Hepatocyte (in vitro differentiated cells): Measurements from ENCODE around the gene DCAF6.

Source experiments
- EZH2 ChIP-seq: fragments of 200-600 bp; sonication (generic); IDR thresholded peaks from 2 replicates; pipeline ENCODE4 v1.6.1; 2016; ENCODE audit warnings: antibody characterized with exemption, mild to moderate bottlenecking, borderline replicate concordance
- EZH2phosphoT487 ChIP-seq: fragments of 200-600 bp; sonication (generic); IDR thresholded peaks from one replicate; pipeline ENCODE4 v1.6.1; 2018; ENCODE audit warnings: antibody characterized with exemption, mild to moderate bottlenecking, low read depth, moderate library complexity; ENCODE audit not compliant: unreplicated experiment, severe bottlenecking

DNA sequence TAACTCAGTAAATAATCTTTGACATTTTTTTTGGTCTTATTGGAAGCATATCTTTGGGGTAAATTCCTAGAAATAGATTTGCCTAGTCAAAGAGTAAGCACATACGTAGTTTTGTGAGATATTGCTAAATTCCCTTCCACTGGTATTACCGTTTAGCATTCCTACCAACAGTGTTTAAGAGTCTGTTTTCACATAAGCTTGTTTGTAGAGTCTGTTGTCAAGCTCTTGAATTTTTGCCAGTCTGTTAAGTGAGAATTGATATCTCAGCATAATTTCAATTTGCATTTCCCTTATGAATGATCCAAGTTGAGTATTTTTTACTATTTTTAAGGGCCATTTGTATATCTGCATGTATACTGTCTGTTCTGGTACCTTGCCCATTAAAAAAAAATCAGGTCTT is 37.3 kb downstream of the DCAF6 start:
- no peak for TF ChIP-seq EZH2phosphoT487
- no peak for TF ChIP-seq EZH2
